HG02798 (cell line): Measurements from ENCODE around the gene OPHN1.
"Not testable (repeated sequence)": the region's sequence is repeated elsewhere in the genome, so short reads cannot be mapped to it uniquely, and the experiment has no call there.

Source experiments
- ATAC-seq: cut with Tn5 transposase; IDR thresholded peaks from one replicate; pipeline ENCODE4 v1.9.1; 2021; ENCODE audit warnings: mild to moderate bottlenecking; ENCODE audit not compliant: unreplicated experiment, poor library complexity

Gene OPHN1

DNA sequence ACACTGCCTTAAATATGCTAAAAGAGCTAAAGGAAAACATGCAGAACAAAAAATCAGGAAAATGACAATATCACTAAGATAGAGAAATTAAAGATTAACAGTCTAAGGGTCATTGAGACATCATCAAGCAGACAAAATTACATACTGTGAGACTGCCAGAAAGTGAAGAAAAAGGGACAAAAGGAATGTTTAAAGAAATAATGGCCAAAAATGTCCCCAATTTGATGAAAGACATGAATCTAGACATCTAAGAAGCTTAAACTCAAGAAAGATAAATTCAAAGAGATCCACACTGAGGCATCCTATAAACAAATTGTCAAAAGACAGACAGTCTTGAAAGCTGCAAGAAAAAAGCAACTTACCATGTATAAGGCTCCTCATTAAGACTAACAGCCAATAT, 63.7 kb downstream of the OPHN1 start:
- no peak for ATAC-seq

DNA sequence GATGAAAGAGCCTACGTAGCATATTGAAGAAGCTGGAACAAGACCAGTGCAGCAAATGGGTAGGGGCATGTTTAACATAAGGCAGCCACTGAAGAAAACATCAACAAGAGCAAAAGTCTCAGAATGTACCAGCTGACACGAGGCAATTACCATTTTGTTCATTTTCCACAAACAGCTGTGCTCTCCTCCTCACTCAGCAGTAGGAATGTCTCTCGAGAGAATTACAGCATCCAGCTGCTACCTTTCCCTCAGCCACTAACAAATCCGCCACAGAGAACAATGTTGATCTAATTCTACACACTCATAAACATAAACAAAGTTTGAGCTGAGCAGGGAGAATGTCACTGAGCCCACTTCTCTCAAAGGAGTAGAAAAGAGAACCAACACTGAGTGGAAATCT, 68.0 kb downstream of the OPHN1 start:
- no peak for ATAC-seq

DNA sequence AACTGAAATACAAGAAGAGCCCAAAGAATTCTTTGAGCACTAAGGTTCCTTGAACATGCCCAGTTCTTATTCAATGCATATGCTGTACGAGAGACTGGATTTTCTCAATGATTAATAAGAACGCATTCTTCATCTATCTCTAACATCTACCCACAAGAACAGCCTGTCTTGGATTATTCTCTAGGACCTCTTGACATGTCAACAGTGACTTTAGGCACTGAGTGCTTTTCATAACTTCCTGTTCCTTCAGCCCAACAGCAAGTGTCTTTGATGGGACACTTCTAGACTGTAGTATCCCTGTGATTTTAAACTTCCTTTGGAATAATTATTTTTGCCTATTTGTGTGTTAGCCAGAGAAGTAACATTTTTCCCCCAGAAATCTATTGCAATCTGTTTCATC, 69.3 kb downstream of the OPHN1 start:
- no peak for ATAC-seq

GRCh38 chrX:68358679-68359078, 74.6 kb downstream of the OPHN1 start:
- ATAC-seq = no peak

GRCh38 chrX:68355629-68355920, 77.7 kb downstream of the OPHN1 start:
- no peak for ATAC-seq

DNA sequence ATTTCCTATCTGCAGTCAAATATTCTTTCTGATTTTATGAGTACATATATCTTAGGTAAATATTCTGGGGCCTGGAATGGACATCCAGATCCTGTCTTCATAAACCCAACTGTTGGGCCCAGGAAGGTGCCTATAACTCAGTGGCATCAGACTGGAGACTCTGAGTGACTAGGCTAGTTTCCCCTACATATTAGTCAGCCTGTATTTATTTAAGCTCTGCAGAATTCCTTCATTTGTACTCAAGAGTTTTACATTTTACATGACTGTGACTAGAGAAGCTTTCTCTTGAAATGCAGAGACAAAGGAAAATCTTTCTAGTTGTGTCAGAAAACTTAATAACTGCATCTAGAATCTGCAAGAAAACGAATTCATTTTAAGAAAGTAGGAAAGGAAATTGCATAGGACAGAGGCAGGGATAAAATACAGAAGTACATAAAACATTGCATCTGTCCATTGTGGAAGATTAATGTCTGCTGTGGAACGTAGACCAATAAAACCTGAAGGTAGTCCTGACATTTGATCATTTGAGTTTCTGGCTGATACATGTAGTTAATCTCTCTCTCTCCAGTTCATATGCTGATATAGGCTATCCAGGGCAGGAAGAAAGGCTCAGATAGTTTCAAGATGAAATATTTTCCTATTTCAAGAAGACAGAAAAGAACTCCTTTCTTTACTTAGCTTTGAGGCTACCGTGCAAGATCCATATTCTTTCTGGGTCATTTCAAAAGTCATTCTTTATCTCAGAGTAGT, 78.2 kb downstream of the OPHN1 start:
- ATAC-seq = no peak

DNA sequence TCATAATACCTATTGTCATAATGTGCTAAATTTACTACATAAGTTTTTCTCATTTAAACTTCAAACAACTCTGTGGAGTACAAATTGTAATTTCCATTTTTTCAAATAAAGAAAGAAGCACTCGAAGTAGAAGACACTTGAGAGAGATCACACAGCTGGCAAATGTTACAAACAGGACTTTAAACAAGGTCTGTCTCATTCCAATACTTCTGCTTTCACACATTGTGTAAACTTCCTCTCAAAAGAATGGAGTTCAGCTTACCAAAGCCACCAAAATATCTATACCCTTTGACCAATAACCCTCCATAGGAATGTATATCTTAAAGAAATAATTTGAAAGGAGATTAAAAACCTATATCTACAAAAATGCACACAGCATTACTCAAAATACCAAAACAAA, 88.3 kb downstream of the OPHN1 start:
- no peak for ATAC-seq

DNA sequence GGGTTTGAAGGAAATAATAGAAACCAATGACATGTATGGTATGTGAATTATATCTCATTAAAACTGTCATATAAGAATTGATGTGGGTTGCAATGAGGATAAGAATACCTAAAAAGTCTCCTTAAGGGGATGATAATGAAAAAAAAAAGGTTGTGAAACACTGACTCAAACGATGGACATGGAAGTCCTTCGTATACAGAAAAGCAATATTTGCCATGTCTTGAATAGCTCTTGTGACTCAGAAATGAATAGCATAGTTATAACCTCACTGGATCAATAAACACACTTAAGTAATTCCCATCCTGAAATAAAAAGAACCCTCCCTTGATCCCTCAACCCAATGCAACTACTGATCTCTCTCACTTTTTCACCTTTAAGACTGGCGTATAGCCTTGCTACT, 89.7 kb downstream of the OPHN1 start:
- ATAC-seq = no peak

DNA sequence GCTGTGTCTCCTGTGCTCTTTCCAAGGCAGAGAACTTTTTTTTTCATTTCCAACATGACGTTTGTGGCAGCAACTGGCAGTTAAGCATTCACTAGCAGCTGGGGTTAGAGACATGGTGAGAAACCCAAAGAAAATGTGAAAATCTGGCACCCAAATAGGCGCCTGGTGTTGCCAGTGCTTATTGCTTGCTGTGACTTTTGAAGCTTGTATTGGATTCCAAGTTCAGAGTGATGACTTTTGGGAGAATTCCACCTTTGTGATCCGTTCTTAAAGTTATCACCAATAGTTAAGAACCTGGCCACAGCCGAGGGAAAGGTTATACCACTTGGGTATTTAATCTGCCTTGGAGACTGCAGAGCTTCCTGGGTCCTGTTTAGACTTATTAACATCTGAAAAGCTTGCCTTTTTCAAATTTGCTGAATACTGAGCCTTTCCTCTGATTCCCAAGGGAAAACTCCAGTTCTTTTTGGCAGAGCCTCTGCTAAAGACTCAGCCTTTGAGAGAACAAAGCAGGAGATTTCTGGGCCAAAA, 101.0 kb downstream of the OPHN1 start:
- no peak for ATAC-seq

DNA sequence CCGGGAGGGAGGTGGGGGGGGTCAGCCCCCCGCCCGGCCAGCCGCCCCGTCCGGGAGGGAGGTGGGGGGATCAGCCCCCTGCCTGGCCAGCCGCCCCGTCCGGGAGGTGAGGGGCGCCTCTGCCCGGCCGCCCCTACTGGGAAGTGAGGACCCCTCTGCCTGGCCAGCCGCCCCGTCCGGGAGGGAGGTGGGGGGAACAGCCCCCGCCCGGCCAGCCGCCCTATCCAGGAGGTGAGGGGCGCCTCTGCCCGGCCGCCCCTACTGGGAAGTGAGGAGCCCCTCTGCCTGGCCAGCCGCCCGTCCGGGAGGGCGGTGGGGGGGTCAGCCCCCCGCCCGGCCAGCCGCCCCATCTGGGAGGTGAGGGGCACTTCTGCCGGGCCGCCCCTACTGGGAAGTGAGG, 106.5 kb downstream of the OPHN1 start:
- ATAC-seq = not testable (repeated sequence)

DNA sequence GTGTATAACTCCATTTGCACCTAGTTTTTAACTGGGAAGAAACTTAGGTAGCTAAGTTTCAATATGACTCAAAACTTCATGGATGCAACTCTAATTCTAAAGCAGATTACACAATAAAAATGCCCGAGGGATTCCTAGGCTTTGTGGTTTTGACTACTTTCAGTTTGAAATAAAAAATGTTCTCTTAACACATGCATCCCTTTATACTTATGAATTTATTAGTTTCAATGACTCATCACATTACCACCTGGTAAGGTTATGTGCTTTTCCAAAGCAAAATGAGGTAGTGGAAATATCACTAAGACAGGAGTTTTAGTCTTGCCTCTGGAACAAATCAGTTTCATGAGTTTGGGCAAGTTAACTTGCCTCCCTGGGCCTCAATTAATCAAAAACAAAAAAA, 125.5 kb downstream of the OPHN1 start:
- ATAC-seq = no peak

GRCh38 chrX:68304602-68305001, 128.7 kb downstream of the OPHN1 start:
- ATAC-seq = no peak

GRCh38 chrX:68299898-68300297, 133.4 kb downstream of the OPHN1 start:
- no peak for ATAC-seq

DNA sequence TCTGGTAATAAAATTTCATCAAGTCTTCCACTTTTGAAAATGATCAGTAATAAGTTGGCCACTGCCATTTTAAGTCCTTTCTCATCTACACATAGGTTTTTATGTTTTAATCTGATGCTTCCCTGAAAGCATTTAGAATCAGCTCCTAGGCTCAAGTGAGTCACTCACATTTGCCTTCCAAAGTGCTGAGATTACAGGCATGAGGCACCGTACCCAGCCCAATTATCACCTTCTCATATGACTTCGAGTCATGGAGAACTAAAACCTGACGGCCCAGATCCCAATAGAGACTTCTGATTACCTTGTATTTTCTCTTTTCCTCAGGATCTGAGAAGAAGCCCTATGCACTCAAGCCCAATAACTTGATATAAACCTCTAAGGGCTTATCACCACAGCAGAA, 140.8 kb downstream of the OPHN1 start:
- no peak for ATAC-seq

GRCh38 chrX:68288127-68288526, 145.2 kb downstream of the OPHN1 start:
- no peak for ATAC-seq

DNA sequence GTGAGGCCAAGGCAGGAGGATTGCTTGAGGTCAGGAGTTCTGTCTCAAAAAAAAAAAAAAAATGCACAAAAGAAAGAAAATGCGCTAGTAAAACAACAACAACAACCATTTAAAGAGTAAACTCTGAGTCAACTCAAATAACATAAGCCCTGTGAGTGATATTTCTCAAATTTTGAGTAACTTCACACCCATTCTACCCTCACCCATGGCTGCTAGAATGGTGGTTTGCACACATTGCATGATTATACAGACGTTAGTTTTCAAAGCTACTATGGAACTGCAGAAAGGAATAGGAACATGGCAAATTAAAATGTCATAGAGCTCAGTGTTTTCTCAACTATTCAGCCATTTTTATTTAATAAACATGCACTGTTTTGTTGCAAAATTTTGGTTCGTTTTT, 145.9 kb downstream of the OPHN1 start:
- ATAC-seq = no peak

- no peak for ATAC-seq
Measured at GRCh38 chrX:68286980-68287379, 146.3 kb downstream of the OPHN1 start.

- no peak for ATAC-seq
Measured at GRCh38 chrX:68286076-68286475, 147.2 kb downstream of the OPHN1 start.

DNA sequence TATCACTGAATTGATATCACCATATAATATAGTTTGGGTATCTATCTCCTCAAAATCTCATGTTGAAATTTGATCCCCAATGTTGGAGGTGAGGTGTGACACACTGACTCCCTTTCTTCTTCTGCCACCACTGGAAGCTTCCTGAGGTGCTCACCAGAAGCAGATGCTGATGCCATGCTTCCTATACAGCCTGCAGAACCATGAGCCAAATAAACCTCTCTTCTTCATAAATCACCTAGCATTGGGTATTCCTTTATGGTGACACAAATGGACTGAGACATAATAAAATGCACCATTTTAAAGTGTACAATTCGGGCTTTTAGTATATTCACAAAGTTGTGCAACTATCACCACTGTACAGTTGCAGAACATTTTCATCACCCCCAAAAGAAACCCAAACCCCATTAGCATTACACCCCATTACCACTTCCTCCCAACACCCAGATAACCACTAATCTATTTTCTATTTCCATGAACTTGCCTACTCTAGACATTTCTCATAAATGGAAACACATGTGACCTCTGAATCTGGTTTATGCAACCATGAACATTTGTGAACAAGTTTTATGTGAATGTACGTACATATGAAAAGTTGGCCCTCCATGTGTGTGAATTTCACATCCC, 148.9 kb downstream of the OPHN1 start:
- ATAC-seq = no peak

- no peak for ATAC-seq
Measured at GRCh38 chrX:68273887-68274286, 159.4 kb downstream of the OPHN1 start.

- ATAC-seq = not testable (repeated sequence)
Measured at GRCh38 chrX:68264793-68265192, 168.5 kb downstream of the OPHN1 start.

- ATAC-seq = no peak
Measured at GRCh38 chrX:68261060-68261672, 172.1 kb downstream of the OPHN1 start.
